GM19463 (cell line): ENCODE data around the gene PUS10.
"Not testable (repeated sequence)": the region's sequence is repeated elsewhere in the genome, so short reads cannot be mapped to it uniquely, and the experiment has no call there.

Experiments
- ATAC-seq: cut with Tn5 transposase; IDR thresholded peaks from one replicate; pipeline ENCODE4 v1.9.1; 2021; ENCODE audit warnings: mild to moderate bottlenecking, moderate library complexity; ENCODE audit not compliant: unreplicated experiment

PUS10 gene

GRCh38 chr2:60938301-60938700 lies 79.8 kb downstream of the PUS10 start:
- ATAC-seq = no peak

GRCh38 chr2:60936757-60937156 lies 81.3 kb downstream of the PUS10 start:
- no peak for ATAC-seq

- ATAC-seq = no peak
Measured at GRCh38 chr2:60934165-60934722, 83.8 kb downstream of the PUS10 start.

GRCh38 chr2:60932954-60933353 lies 85.1 kb downstream of the PUS10 start:
- ATAC-seq = no peak

GRCh38 chr2:60932061-60932460 lies 86.0 kb downstream of the PUS10 start:
- not testable (repeated sequence) for ATAC-seq

GRCh38 chr2:60926741-60927552 lies 91.1 kb downstream of the PUS10 start:
- no peak for ATAC-seq

GRCh38 chr2:60925994-60926740 lies 91.9 kb downstream of the PUS10 start:
- no peak for ATAC-seq

GRCh38 chr2:60907329-60907728 lies 110.7 kb downstream of the PUS10 start:
- no peak for ATAC-seq

GRCh38 chr2:60906395-60906794 lies 111.7 kb downstream of the PUS10 start:
- ATAC-seq = no peak

- ATAC-seq = not testable (repeated sequence)
Measured at GRCh38 chr2:60905867-60906266, 112.2 kb downstream of the PUS10 start.

GRCh38 chr2:60901296-60901695 lies 116.8 kb downstream of the PUS10 start:
- ATAC-seq = not testable (repeated sequence)

- ATAC-seq = peak; percentile 33
Measured at GRCh38 chr2:60899892-60900249, 118.2 kb downstream of the PUS10 start.

GRCh38 chr2:60899230-60899891 lies 118.7 kb downstream of the PUS10 start:
- ATAC-seq = peak; percentile 74

GRCh38 chr2:60898567-60898966 lies 119.5 kb downstream of the PUS10 start:
- no peak for ATAC-seq
